Esophagus muscularis mucosa (tissue), 4 donors: ENCODE data around the gene RPL4.

Experiments
- EP300 ChIP-seq: sonication (generic); formaldehyde crosslinking; IDR thresholded peaks from one replicate; pipeline ENCODE4 v1.6.1; 2017; ENCODE audit warnings: antibody characterized with exemption
- POLR2A ChIP-seq: fragments of 450-650 bp; IDR thresholded peaks from one replicate; pipeline ENCODE4 v1.6.1; 2017; ENCODE audit warnings: antibody characterized with exemption, moderate library complexity, mild to moderate bottlenecking, low read depth
- TF ChIP-seq, protein P1 (sequence below), 3 experiments: fragments of 200-600 bp in 2 of 3; fragments of 450-650 bp in 1 of 3; sonication (generic) in 2 of 3; IDR thresholded peaks; one replicate each; pipeline ENCODE4 v1.5.1; 2017 to 2019; ENCODE audit warnings: antibody characterized with exemption in 3 of 3, mild to moderate bottlenecking in 2 of 3, moderate library complexity in 1 of 3

- TF ChIP-seq POLR2A (no peak), EP300 (no peak)
- TF ChIP-seq, protein P1, sequence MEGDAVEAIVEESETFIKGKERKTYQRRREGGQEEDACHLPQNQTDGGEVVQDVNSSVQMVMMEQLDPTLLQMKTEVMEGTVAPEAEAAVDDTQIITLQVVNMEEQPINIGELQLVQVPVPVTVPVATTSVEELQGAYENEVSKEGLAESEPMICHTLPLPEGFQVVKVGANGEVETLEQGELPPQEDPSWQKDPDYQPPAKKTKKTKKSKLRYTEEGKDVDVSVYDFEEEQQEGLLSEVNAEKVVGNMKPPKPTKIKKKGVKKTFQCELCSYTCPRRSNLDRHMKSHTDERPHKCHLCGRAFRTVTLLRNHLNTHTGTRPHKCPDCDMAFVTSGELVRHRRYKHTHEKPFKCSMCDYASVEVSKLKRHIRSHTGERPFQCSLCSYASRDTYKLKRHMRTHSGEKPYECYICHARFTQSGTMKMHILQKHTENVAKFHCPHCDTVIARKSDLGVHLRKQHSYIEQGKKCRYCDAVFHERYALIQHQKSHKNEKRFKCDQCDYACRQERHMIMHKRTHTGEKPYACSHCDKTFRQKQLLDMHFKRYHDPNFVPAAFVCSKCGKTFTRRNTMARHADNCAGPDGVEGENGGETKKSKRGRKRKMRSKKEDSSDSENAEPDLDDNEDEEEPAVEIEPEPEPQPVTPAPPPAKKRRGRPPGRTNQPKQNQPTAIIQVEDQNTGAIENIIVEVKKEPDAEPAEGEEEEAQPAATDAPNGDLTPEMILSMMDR (IDR thresholded peaks at IDR 0.05): no peak
These were observed 19.3 kb upstream of the RPL4 start for GRCh38 chr15:66523926-66524325.
